Measurements from ENCODE around the gene UBTF.
A peak's percentile ranks its signal among the peaks of the same experiment; 100 is the strongest.

Gene UBTF

GRCh38 chr17:44197107-44197506 is 22.4 kb downstream of the UBTF start:
- DNase-seq, result no peak

GRCh38 chr17:44193326-44194084 is 26.0 kb downstream of the UBTF start:
- DNase-seq, result no peak

GRCh38 chr17:44192750-44193149 is 26.7 kb downstream of the UBTF start:
- no peak for DNase-seq

- no peak for DNase-seq
Observed at GRCh38 chr17:44191941-44192496, 27.5 kb downstream of the UBTF start.

GRCh38 chr17:44191369-44191768 is 28.1 kb downstream of the UBTF start:
- DNase-seq, result no peak

GRCh38 chr17:44190481-44190880 is 29.0 kb downstream of the UBTF start:
- no peak for DNase-seq

GRCh38 chr17:44188576-44189403 is 30.7 kb downstream of the UBTF start:
- no peak for DNase-seq

- DNase-seq, result no peak
Observed at GRCh38 chr17:44187131-44187899, 32.2 kb downstream of the UBTF start.

GRCh38 chr17:44186307-44187130 is 33.0 kb downstream of the UBTF start, which contains the start of gene TMUB2:
Gene TMUB2, plus strand, starts transcription at chr17:44186972. Its CDS starts 737 bp downstream, at chr17:44187709.
- DNase-seq, result peak; percentile 100

- DNase-seq, result no peak
Observed at GRCh38 chr17:44184212-44184810, 35.2 kb downstream of the UBTF start.

- DNase-seq, result no peak
Observed at GRCh38 chr17:44183024-44183423, 36.5 kb downstream of the UBTF start.

- no peak for DNase-seq
Observed at GRCh38 chr17:44178133-44178532, 41.3 kb downstream of the UBTF start.

- no peak for DNase-seq
Observed at GRCh38 chr17:44177640-44178039, 41.8 kb downstream of the UBTF start.

GRCh38 chr17:44176671-44177501 is 42.6 kb downstream of the UBTF start:
- no peak for DNase-seq

- DNase-seq, result no peak
Observed at GRCh38 chr17:44176257-44176656, 43.2 kb downstream of the UBTF start.

GRCh38 chr17:44174427-44174826 is 45.0 kb downstream of the UBTF start:
- no peak for DNase-seq

- DNase-seq, result no peak
Observed at GRCh38 chr17:44171931-44172455, 47.5 kb downstream of the UBTF start.

GRCh38 chr17:44170499-44171201 is 48.8 kb downstream of the UBTF start, which contains the start of gene ASB16:
Gene ASB16, plus strand, starts transcription at chr17:44170704. Its CDS starts 86 bp downstream, at chr17:44170790.
- DNase-seq, result no peak

GRCh38 chr17:44170135-44170498 is 49.4 kb downstream of the UBTF start:
- no peak for DNase-seq

All from activated CD4-positive, alpha-beta T cell treated with anti-CD3 and anti-CD28 coated beads for 48 hours (primary cell).